ENCODE data around the gene FPGS. TPM values are rescaled to one million over a fixed set of nuclear protein-coding genes. Genes with fewer than 3 reads are reported as not detected.
A peak's percentile ranks its signal among the peaks of the same experiment; 100 is the strongest.
"Not testable (repeated sequence)": the region's sequence is repeated elsewhere in the genome, so short reads cannot be mapped to it uniquely, and the experiment has no call there.

Gene FPGS
- polyA plus RNA-seq, 1 donor: 33.5 TPM

- Histone ChIP-seq H3K27me3 (ENCODE audit: control insufficient read depth, insufficient read depth, low read length) (peaks cover 21% of the 10 kb centered on the region), H3K9me3 (ENCODE audit: control insufficient read depth, low read depth, low read length) (no peaks in the 10 kb centered on the region), H3K4me3 (ENCODE audit: low read length) (no peak overlapping the region), H3K36me3 (ENCODE audit: control insufficient read depth, insufficient read depth, low read length) (no peaks in the 10 kb centered on the region), H3K4me1 (ENCODE audit: control insufficient read depth, insufficient read depth, low read length) (peaks cover 10% of the 10 kb centered on the region), H3K27ac (ENCODE audit: low read length) (no peak overlapping the region)
- peak; percentile 53 to 61 for DNase-seq
- WGBS (ENCODE audit: insufficient coverage, low lambda C conversion rate): no CpG with 5 or more reads among the region's 42 CpGs
Measured at GRCh38 chr9:127825319-127826051, 22.8 kb downstream of the FPGS start.

- Histone ChIP-seq H3K27ac (ENCODE audit: low read length) (no peak overlapping the region), H3K36me3 (ENCODE audit: control insufficient read depth, insufficient read depth, low read length) (no peaks in the 10 kb centered on the region), H3K4me3 (ENCODE audit: low read length) (no peak overlapping the region), H3K9me3 (ENCODE audit: control insufficient read depth, low read depth, low read length) (no peaks in the 10 kb centered on the region), H3K4me1 (ENCODE audit: control insufficient read depth, insufficient read depth, low read length) (peaks cover 10% of the 10 kb centered on the region), H3K27me3 (ENCODE audit: control insufficient read depth, insufficient read depth, low read length) (peaks cover 21% of the 10 kb centered on the region)
- DNase-seq: no peak
- WGBS (ENCODE audit: insufficient coverage, low lambda C conversion rate): no CpG with 5 or more reads among the region's 7 CpGs
Measured at GRCh38 chr9:127826253-127826913, 23.7 kb downstream of the FPGS start.

- Histone ChIP-seq H3K27me3 (ENCODE audit: control insufficient read depth, insufficient read depth, low read length) (peaks cover 21% of the 10 kb centered on the region), H3K4me1 (ENCODE audit: control insufficient read depth, insufficient read depth, low read length) (peaks cover 10% of the 10 kb centered on the region), H3K4me3 (ENCODE audit: low read length) (no peak overlapping the region), H3K36me3 (ENCODE audit: control insufficient read depth, insufficient read depth, low read length) (no peaks in the 10 kb centered on the region), H3K27ac (ENCODE audit: low read length) (peak overlapping the region; percentile 17), H3K9me3 (ENCODE audit: control insufficient read depth, low read depth, low read length) (no peaks in the 10 kb centered on the region)
- DNase-seq: peak; percentile 66 to 70
- no CpG with 5 or more reads among the region's 34 CpGs for WGBS (ENCODE audit: insufficient coverage, low lambda C conversion rate)
Measured at GRCh38 chr9:127828262-127829031, 25.8 kb downstream of the FPGS start.

- peaks cover 21% of the 10 kb centered on the region for H3K27me3 ChIP-seq (ENCODE audit: control insufficient read depth, insufficient read depth, low read length)
- no peaks in the 10 kb centered on the region for H3K36me3 ChIP-seq (ENCODE audit: control insufficient read depth, insufficient read depth, low read length)
- WGBS (ENCODE audit: insufficient coverage, low lambda C conversion rate): no CpG with 5 or more reads among the region's 6 CpGs
- H3K4me3 ChIP-seq (ENCODE audit: low read length): no peak overlapping the region
- no peaks in the 10 kb centered on the region for H3K9me3 ChIP-seq (ENCODE audit: control insufficient read depth, low read depth, low read length)
- no peak for DNase-seq
- peaks cover 10% of the 10 kb centered on the region for H3K4me1 ChIP-seq (ENCODE audit: control insufficient read depth, insufficient read depth, low read length)
- H3K27ac ChIP-seq (ENCODE audit: low read length): no peak overlapping the region
Measured at GRCh38 chr9:127829205-127829906, 26.7 kb downstream of the FPGS start.

- Histone ChIP-seq H3K4me1 (ENCODE audit: control insufficient read depth, insufficient read depth, low read length) (peaks cover 10% of the 10 kb centered on the region), H3K27ac (ENCODE audit: low read length) (no peak overlapping the region), H3K9me3 (ENCODE audit: control insufficient read depth, low read depth, low read length) (no peaks in the 10 kb centered on the region), H3K27me3 (ENCODE audit: control insufficient read depth, insufficient read depth, low read length) (peaks cover 10% of the 10 kb centered on the region), H3K4me3 (ENCODE audit: low read length) (no peak overlapping the region), H3K36me3 (ENCODE audit: control insufficient read depth, insufficient read depth, low read length) (no peaks in the 10 kb centered on the region)
- WGBS (ENCODE audit: insufficient coverage, low lambda C conversion rate): 50% methylated on average over 1 of the region's 7 CpGs
- DNase-seq: no peak
Measured at GRCh38 chr9:127832248-127832647, 29.6 kb downstream of the FPGS start.

GRCh38 chr9:127833555-127833954 is 30.9 kb downstream of the FPGS start:
- H3K27ac ChIP-seq (ENCODE audit: low read length): no peak overlapping the region
- DNase-seq: no peak
- WGBS (ENCODE audit: insufficient coverage, low lambda C conversion rate): 60% methylated on average over 1 of the region's 1 CpG
- H3K36me3 ChIP-seq (ENCODE audit: control insufficient read depth, insufficient read depth, low read length): no peaks in the 10 kb centered on the region
- H3K4me3 ChIP-seq (ENCODE audit: low read length): no peak overlapping the region
- no peaks in the 10 kb centered on the region for H3K9me3 ChIP-seq (ENCODE audit: control insufficient read depth, low read depth, low read length)
- peaks cover 9% of the 10 kb centered on the region for H3K4me1 ChIP-seq (ENCODE audit: control insufficient read depth, insufficient read depth, low read length)
- peaks cover 3% of the 10 kb centered on the region for H3K27me3 ChIP-seq (ENCODE audit: control insufficient read depth, insufficient read depth, low read length)

- peaks cover 6% of the 10 kb centered on the region for H3K4me1 ChIP-seq (ENCODE audit: control insufficient read depth, insufficient read depth, low read length)
Measured at GRCh38 chr9:127835991-127836516, 33.4 kb downstream of the FPGS start.

GRCh38 chr9:127836561-127836960 is 33.9 kb downstream of the FPGS start:
- not testable (repeated sequence) for DNase-seq; H3K27me3 ChIP-seq (ENCODE audit: control insufficient read depth, insufficient read depth, low read length); H3K9me3 ChIP-seq (ENCODE audit: control insufficient read depth, low read depth, low read length); H3K4me1 ChIP-seq (ENCODE audit: control insufficient read depth, insufficient read depth, low read length); H3K27ac ChIP-seq (ENCODE audit: low read length); H3K4me3 ChIP-seq (ENCODE audit: low read length); H3K36me3 ChIP-seq (ENCODE audit: control insufficient read depth, insufficient read depth, low read length)
- WGBS (ENCODE audit: insufficient coverage, low lambda C conversion rate): no CpG with 5 or more reads among the region's 3 CpGs

More at GRCh38 chr9:127835991-127836516, 33.4 kb downstream of the FPGS start:
- Histone ChIP-seq H3K9me3 (ENCODE audit: control insufficient read depth, low read depth, low read length) (no peaks in the 10 kb centered on the region), H3K27me3 (ENCODE audit: control insufficient read depth, insufficient read depth, low read length) (peaks cover 3% of the 10 kb centered on the region), H3K4me3 (ENCODE audit: low read length) (no peak overlapping the region), H3K36me3 (ENCODE audit: control insufficient read depth, insufficient read depth, low read length) (peaks cover 3% of the 10 kb centered on the region), H3K27ac (ENCODE audit: low read length) (peak overlapping the region; percentile 58)
- DNase-seq: no peak
- WGBS (ENCODE audit: insufficient coverage, low lambda C conversion rate): no CpG with 5 or more reads among the region's 17 CpGs

GRCh38 chr9:127837346-127837745 is 34.7 kb downstream of the FPGS start:
- DNase-seq: no peak
- Histone ChIP-seq H3K36me3 (ENCODE audit: control insufficient read depth, insufficient read depth, low read length) (peaks cover 4% of the 10 kb centered on the region), H3K4me1 (ENCODE audit: control insufficient read depth, insufficient read depth, low read length) (peaks cover 6% of the 10 kb centered on the region), H3K4me3 (ENCODE audit: low read length) (no peak overlapping the region), H3K27me3 (ENCODE audit: control insufficient read depth, insufficient read depth, low read length) (peaks cover 3% of the 10 kb centered on the region), H3K27ac (ENCODE audit: low read length) (no peak overlapping the region), H3K9me3 (ENCODE audit: control insufficient read depth, low read depth, low read length) (no peaks in the 10 kb centered on the region)
- WGBS (ENCODE audit: insufficient coverage, low lambda C conversion rate): no CpG with 5 or more reads among the region's 4 CpGs

All from large intestine (tissue), 3 donors.